IPS DF 19.7 (cell line): Measurements from ENCODE around the gene CCNQ.

ENCODE experiments used
- DNase-seq: peaks from one replicate; pipeline ENCODE4 v3.0.0-alpha.2; 2013; ENCODE audit warnings: low read depth, low spot score

Gene CCNQ

GRCh38 chrX:153596981-153597750 is 1.8 kb downstream of the CCNQ start:
- no peak for DNase-seq

GRCh38 chrX:153595859-153596857 is 2.8 kb downstream of the CCNQ start:
- no peak for DNase-seq

GRCh38 chrX:153595387-153595786 is 3.6 kb downstream of the CCNQ start:
- no peak for DNase-seq

GRCh38 chrX:153593811-153594500 is 5.0 kb downstream of the CCNQ start:
- DNase-seq = no peak

- no peak for DNase-seq
Observed at GRCh38 chrX:153592966-153593688, 5.8 kb downstream of the CCNQ start.

- DNase-seq = no peak
Observed at GRCh38 chrX:153592091-153592833, 6.7 kb downstream of the CCNQ start.

GRCh38 chrX:153590961-153591956 is 7.7 kb downstream of the CCNQ start:
- DNase-seq = no peak

GRCh38 chrX:153588782-153589446 is 10.0 kb downstream of the CCNQ start:
- no peak for DNase-seq

GRCh38 chrX:153588021-153588781 is 10.7 kb downstream of the CCNQ start:
- no peak for DNase-seq

GRCh38 chrX:153587342-153587741 is 11.6 kb downstream of the CCNQ start:
- no peak for DNase-seq

- no peak for DNase-seq
Observed at GRCh38 chrX:153585827-153586226, 13.1 kb downstream of the CCNQ start.

- DNase-seq = no peak
Observed at GRCh38 chrX:153583433-153583832, 15.5 kb downstream of the CCNQ start.

- DNase-seq = no peak
Observed at GRCh38 chrX:153582896-153583295, 16.0 kb downstream of the CCNQ start.

- DNase-seq = no peak
Observed at GRCh38 chrX:153580700-153581386, 18.1 kb downstream of the CCNQ start.

GRCh38 chrX:153578889-153579288 is 20.1 kb downstream of the CCNQ start:
- DNase-seq = no peak

GRCh38 chrX:153578200-153578835 is 20.6 kb downstream of the CCNQ start:
- DNase-seq = no peak

- no peak for DNase-seq
Observed at GRCh38 chrX:153576961-153577360, 22.0 kb downstream of the CCNQ start.
